ENCODE measurements around the gene GRID1.

DNA sequence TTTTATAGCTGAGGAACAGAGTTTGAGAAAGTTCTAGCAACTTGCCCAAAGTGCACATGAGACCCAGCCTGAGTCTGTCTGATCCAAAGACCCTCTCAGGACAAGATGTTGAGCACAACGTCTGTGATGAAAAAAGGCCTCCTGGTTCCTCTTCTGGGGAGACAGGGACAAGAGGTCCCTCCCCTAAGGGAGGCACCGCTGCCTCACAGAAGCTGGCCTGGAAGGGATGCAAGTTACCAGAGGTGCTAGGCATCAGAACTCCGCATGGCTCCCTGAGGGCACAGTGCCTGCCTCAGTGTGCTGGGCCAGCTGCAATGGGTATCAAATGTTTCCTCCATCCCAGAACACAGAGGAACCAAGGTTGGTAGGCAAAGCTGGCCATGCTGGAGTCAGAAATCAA, 302.4 kb downstream of the GRID1 start:
- TF ChIP-seq POLR2A (IDR thresholded peaks at IDR 0.05; ENCODE audit: low read length): no peak
- no peak for TF ChIP-seq GATA1 (IDR thresholded peaks at IDR 0.05; ENCODE audit: low read depth, low read length)

Measured in erythroblast (primary cell).